Body of pancreas (tissue), 4 donors: Measurements from ENCODE around the gene GPER1.

ENCODE experiments used
- CTCF ChIP-seq, 7 experiments: fragments of 450-650 bp in 4 of 7; fragments of 200-600 bp in 3 of 7; sonication (generic) in 3 of 7; IDR thresholded peaks; one replicate each; pipeline ENCODE4 v1.5.1; 2016 to 2019; ENCODE audit warnings: antibody characterized with exemption in 7 of 7
- POLR2A ChIP-seq, 3 donors: fragments of 450-650 bp; IDR thresholded peaks; one replicate each; pipeline ENCODE4 v1.6.1; 2016; ENCODE audit warnings: antibody characterized with exemption in 3 of 3, mild to moderate bottlenecking in 2 of 3

GRCh38 chr7:1099637-1100036, 11.7 kb downstream of the GPER1 start:
- TF ChIP-seq POLR2A (IDR thresholded peaks at IDR 0.05) (no peak), CTCF (IDR thresholded peaks at IDR 0.05) (no peak)
